ENCODE results near the gene RNGTT.
"Not testable (repeated sequence)": the region's sequence is repeated elsewhere in the genome, so short reads cannot be mapped to it uniquely, and the experiment has no call there.

Gene RNGTT

DNA sequence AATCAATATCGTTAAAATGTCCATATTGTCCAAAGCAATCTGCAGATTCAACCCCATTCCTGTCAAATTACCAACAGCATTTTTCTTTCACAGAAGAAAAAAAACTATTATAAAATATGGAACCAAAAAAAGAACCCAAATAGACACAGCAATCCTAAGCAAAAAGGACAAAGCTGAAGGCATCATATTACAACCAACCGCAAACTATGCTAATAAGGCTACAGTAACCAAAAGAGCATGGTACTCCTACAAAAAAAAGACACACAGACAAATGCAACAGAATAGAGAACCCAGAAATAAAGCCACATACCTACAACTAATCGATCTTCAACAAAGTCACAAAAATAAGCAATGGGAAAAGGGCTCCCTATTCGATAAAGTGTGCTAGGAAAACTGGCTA, 49.2 kb downstream of the RNGTT start:
- ChIA-PET CTCF (no interaction called here), POLR2A (ENCODE audit: low non-redundant PET) (no interaction called here)
- TF ChIP-seq, protein P1, sequence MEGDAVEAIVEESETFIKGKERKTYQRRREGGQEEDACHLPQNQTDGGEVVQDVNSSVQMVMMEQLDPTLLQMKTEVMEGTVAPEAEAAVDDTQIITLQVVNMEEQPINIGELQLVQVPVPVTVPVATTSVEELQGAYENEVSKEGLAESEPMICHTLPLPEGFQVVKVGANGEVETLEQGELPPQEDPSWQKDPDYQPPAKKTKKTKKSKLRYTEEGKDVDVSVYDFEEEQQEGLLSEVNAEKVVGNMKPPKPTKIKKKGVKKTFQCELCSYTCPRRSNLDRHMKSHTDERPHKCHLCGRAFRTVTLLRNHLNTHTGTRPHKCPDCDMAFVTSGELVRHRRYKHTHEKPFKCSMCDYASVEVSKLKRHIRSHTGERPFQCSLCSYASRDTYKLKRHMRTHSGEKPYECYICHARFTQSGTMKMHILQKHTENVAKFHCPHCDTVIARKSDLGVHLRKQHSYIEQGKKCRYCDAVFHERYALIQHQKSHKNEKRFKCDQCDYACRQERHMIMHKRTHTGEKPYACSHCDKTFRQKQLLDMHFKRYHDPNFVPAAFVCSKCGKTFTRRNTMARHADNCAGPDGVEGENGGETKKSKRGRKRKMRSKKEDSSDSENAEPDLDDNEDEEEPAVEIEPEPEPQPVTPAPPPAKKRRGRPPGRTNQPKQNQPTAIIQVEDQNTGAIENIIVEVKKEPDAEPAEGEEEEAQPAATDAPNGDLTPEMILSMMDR (conservative IDR thresholded peaks at IDR 0.05; ENCODE audit: low read depth): no peak
- H3K27ac ChIP-seq: no peak overlapping the region
- no peak for DNase-seq (ENCODE audit: low spot score)

GRCh38 chr6:88913471-88913870, 49.9 kb downstream of the RNGTT start:
- no peak for DNase-seq (ENCODE audit: low spot score)
- CTCF ChIA-PET: interaction anchor here (0.7 kb wide), 1 partner anchor 1819 kb away, joined by 4 read pairs; no protein-coding TSS in a partner anchor
- H3K27ac ChIP-seq: no peak overlapping the region
- POLR2A ChIA-PET (ENCODE audit: low non-redundant PET): no interaction called here
- TF ChIP-seq, protein P1 (conservative IDR thresholded peaks at IDR 0.05; ENCODE audit: low read depth): no peak

- H3K27ac ChIP-seq: no peak overlapping the region
- DNase-seq (ENCODE audit: low spot score): no peak
- TF ChIP-seq, protein P1 (conservative IDR thresholded peaks at IDR 0.05; ENCODE audit: low read depth): no peak
- CTCF ChIA-PET: interaction anchor here (0.7 kb wide), 1 partner anchor 461 kb away, joined by 5 read pairs; no protein-coding TSS in a partner anchor
- POLR2A ChIA-PET (ENCODE audit: low non-redundant PET): no interaction called here
Measured at GRCh38 chr6:88910922-88911778, 52.3 kb downstream of the RNGTT start.

GRCh38 chr6:88908598-88909548, 54.5 kb downstream of the RNGTT start:
- ChIA-PET POLR2A (ENCODE audit: low non-redundant PET) (interaction anchor here (0.6 kb wide), 1 partner anchor 148 kb away, joined by 3 read pairs; no protein-coding TSS in a partner anchor), CTCF (no interaction called here)
- TF ChIP-seq, protein P1 (conservative IDR thresholded peaks at IDR 0.05; ENCODE audit: low read depth): no peak
- DNase-seq (ENCODE audit: low spot score): no peak
- no peak overlapping the region for H3K27ac ChIP-seq

- CTCF ChIA-PET: interaction anchor here (0.7 to 0.8 kb wide), 2 partner anchors 10 to 1677 kb away, joined by 3 read pairs; no protein-coding TSS in a partner anchor
- DNase-seq (ENCODE audit: low spot score); H3K27ac ChIP-seq; POLR2A ChIA-PET (ENCODE audit: low non-redundant PET): not testable (repeated sequence)
Measured at GRCh38 chr6:88907148-88907547, 56.3 kb downstream of the RNGTT start.

- DNase-seq (ENCODE audit: low spot score): no peak
- CTCF ChIA-PET: interaction anchor here (0.5 to 1.0 kb wide), 4 partner anchors 11 to 594 kb away, joined by 3 to 6 read pairs (median 4); no protein-coding TSS in a partner anchor
- POLR2A ChIA-PET (ENCODE audit: low non-redundant PET): no interaction called here
- H3K27ac ChIP-seq: no peak overlapping the region
- TF ChIP-seq, protein P1 (conservative IDR thresholded peaks at IDR 0.05; ENCODE audit: low read depth): 0 out of 2 replicates have a peak, but pooled peaks have one; percentile 12
Measured at GRCh38 chr6:88899569-88900316, 63.7 kb downstream of the RNGTT start.
